WTC11 (cell line): ENCODE measurements around the gene VSNL1.

Source experiments
- ETV6 ChIP-seq: sonication (generic); formaldehyde crosslinking; IDR thresholded peaks from 2 replicates; pipeline ENCODE4 v1.8.1; 2022; ENCODE audit warnings: mild to moderate bottlenecking, missing genetic modification reagents
- JUN ChIP-seq: sonication (generic); formaldehyde crosslinking; IDR thresholded peaks from 2 replicates; pipeline ENCODE4 v1.8.0; 2023; ENCODE audit warnings: mild to moderate bottlenecking, missing genetic modification reagents
- KAT7 ChIP-seq: sonication (generic); formaldehyde crosslinking; IDR thresholded peaks from 2 replicates; pipeline ENCODE4 v1.8.1; 2023; ENCODE audit warnings: missing genetic modification reagents, mild to moderate bottlenecking, borderline replicate concordance
- NFE2L1 ChIP-seq: sonication (generic); formaldehyde crosslinking; IDR thresholded peaks from 2 replicates; pipeline ENCODE4 v1.8.1; 2023; ENCODE audit warnings: missing genetic modification reagents
- NFYB ChIP-seq: sonication (generic); formaldehyde crosslinking; conservative IDR thresholded peaks from 2 replicates; pipeline ENCODE4 v1.8.0; 2022; ENCODE audit warnings: low read depth, missing genetic modification reagents
- NR3C1 ChIP-seq: sonication (generic); formaldehyde crosslinking; conservative IDR thresholded peaks from 2 replicates; pipeline ENCODE4 v1.8.1; 2023; ENCODE audit warnings: low read depth, mild to moderate bottlenecking, missing genetic modification reagents
- ZNF121 ChIP-seq: sonication (generic); formaldehyde crosslinking; IDR thresholded peaks from 2 replicates; pipeline ENCODE4 v1.8.0; 2023; ENCODE audit warnings: missing genetic modification reagents
- ZNF219 ChIP-seq: sonication (generic); formaldehyde crosslinking; IDR thresholded peaks from 2 replicates; pipeline ENCODE4 v1.8.0; 2023; ENCODE audit warnings: missing genetic modification reagents, mild to moderate bottlenecking, borderline replicate concordance
- TF ChIP-seq, protein P1 (sequence below): fragments of 200-600 bp; IDR thresholded peaks from 2 replicates; pipeline ENCODE4 v1.8.0; 2022; ENCODE audit warnings: antibody characterized with exemption
- TF ChIP-seq, protein P2 (sequence below): sonication (generic); formaldehyde crosslinking; IDR thresholded peaks from 2 replicates; pipeline ENCODE4 v1.8.0; 2023; ENCODE audit warnings: missing genetic modification reagents, mild to moderate bottlenecking, borderline replicate concordance
- TF ChIP-seq, protein P3 (sequence below): sonication (generic); formaldehyde crosslinking; IDR thresholded peaks from 2 replicates; pipeline ENCODE4 v1.8.1; 2023; ENCODE audit warnings: mild to moderate bottlenecking, missing genetic modification reagents, moderate library complexity
- TF ChIP-seq, protein P4 (sequence below): sonication (generic); formaldehyde crosslinking; IDR thresholded peaks from 2 replicates; pipeline ENCODE4 v1.8.1; 2023; ENCODE audit warnings: mild to moderate bottlenecking, missing genetic modification reagents
- TF ChIP-seq, protein P5 (sequence below): sonication (generic); formaldehyde crosslinking; IDR thresholded peaks from 2 replicates; pipeline ENCODE4 v1.8.1; 2023; ENCODE audit warnings: mild to moderate bottlenecking, missing genetic modification reagents, borderline replicate concordance
- TF ChIP-seq, protein P6 (sequence below): sonication (generic); formaldehyde crosslinking; IDR thresholded peaks from 2 replicates; pipeline ENCODE4 v1.8.0; 2022; ENCODE audit warnings: mild to moderate bottlenecking, missing genetic modification reagents

DNA sequence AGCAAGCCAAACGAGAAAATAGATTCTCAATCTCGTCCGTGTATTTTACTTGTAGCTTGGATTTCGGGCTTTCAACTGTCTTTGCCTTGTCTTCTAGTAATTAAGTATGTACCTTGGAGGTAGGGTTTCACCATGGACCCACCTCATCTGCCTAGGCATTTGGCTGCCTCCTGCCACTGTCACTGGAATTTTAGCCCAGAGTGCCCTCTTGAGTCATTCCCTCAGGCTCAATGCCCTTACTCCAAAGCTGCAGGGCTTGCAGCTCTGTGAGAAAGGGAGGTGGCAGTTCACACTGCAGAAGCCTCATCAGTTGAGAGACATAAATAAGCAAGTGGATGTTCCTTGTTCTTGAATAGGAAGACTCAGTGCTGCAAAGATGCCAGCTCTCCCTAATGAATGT, 89.6 kb downstream of the VSNL1 start:
- TF ChIP-seq, protein P1, sequence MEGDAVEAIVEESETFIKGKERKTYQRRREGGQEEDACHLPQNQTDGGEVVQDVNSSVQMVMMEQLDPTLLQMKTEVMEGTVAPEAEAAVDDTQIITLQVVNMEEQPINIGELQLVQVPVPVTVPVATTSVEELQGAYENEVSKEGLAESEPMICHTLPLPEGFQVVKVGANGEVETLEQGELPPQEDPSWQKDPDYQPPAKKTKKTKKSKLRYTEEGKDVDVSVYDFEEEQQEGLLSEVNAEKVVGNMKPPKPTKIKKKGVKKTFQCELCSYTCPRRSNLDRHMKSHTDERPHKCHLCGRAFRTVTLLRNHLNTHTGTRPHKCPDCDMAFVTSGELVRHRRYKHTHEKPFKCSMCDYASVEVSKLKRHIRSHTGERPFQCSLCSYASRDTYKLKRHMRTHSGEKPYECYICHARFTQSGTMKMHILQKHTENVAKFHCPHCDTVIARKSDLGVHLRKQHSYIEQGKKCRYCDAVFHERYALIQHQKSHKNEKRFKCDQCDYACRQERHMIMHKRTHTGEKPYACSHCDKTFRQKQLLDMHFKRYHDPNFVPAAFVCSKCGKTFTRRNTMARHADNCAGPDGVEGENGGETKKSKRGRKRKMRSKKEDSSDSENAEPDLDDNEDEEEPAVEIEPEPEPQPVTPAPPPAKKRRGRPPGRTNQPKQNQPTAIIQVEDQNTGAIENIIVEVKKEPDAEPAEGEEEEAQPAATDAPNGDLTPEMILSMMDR = no peak
- TF ChIP-seq, protein P2, sequence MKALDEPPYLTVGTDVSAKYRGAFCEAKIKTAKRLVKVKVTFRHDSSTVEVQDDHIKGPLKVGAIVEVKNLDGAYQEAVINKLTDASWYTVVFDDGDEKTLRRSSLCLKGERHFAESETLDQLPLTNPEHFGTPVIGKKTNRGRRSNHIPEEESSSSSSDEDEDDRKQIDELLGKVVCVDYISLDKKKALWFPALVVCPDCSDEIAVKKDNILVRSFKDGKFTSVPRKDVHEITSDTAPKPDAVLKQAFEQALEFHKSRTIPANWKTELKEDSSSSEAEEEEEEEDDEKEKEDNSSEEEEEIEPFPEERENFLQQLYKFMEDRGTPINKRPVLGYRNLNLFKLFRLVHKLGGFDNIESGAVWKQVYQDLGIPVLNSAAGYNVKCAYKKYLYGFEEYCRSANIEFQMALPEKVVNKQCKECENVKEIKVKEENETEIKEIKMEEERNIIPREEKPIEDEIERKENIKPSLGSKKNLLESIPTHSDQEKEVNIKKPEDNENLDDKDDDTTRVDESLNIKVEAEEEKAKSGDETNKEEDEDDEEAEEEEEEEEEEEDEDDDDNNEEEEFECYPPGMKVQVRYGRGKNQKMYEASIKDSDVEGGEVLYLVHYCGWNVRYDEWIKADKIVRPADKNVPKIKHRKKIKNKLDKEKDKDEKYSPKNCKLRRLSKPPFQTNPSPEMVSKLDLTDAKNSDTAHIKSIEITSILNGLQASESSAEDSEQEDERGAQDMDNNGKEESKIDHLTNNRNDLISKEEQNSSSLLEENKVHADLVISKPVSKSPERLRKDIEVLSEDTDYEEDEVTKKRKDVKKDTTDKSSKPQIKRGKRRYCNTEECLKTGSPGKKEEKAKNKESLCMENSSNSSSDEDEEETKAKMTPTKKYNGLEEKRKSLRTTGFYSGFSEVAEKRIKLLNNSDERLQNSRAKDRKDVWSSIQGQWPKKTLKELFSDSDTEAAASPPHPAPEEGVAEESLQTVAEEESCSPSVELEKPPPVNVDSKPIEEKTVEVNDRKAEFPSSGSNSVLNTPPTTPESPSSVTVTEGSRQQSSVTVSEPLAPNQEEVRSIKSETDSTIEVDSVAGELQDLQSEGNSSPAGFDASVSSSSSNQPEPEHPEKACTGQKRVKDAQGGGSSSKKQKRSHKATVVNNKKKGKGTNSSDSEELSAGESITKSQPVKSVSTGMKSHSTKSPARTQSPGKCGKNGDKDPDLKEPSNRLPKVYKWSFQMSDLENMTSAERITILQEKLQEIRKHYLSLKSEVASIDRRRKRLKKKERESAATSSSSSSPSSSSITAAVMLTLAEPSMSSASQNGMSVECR (CRISPR knock-in tag) = no peak
- TF ChIP-seq ETV6 (CRISPR knock-in tag) (no peak), KAT7 (CRISPR knock-in tag) (no peak), ZNF121 (CRISPR knock-in tag) (no peak), JUN (CRISPR knock-in tag) (no peak), NFE2L1 (CRISPR knock-in tag) (no peak), ZNF219 (CRISPR knock-in tag) (no peak), NFYB (CRISPR knock-in tag) (no peak), NR3C1 (CRISPR knock-in tag) (no peak)
- TF ChIP-seq, protein P3, sequence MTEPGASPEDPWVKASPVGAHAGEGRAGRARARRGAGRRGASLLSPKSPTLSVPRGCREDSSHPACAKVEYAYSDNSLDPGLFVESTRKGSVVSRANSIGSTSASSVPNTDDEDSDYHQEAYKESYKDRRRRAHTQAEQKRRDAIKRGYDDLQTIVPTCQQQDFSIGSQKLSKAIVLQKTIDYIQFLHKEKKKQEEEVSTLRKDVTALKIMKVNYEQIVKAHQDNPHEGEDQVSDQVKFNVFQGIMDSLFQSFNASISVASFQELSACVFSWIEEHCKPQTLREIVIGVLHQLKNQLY = no peak
- TF ChIP-seq, protein P4, sequence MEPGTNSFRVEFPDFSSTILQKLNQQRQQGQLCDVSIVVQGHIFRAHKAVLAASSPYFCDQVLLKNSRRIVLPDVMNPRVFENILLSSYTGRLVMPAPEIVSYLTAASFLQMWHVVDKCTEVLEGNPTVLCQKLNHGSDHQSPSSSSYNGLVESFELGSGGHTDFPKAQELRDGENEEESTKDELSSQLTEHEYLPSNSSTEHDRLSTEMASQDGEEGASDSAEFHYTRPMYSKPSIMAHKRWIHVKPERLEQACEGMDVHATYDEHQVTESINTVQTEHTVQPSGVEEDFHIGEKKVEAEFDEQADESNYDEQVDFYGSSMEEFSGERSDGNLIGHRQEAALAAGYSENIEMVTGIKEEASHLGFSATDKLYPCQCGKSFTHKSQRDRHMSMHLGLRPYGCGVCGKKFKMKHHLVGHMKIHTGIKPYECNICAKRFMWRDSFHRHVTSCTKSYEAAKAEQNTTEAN (CRISPR knock-in tag) = no peak
- TF ChIP-seq, protein P5, sequence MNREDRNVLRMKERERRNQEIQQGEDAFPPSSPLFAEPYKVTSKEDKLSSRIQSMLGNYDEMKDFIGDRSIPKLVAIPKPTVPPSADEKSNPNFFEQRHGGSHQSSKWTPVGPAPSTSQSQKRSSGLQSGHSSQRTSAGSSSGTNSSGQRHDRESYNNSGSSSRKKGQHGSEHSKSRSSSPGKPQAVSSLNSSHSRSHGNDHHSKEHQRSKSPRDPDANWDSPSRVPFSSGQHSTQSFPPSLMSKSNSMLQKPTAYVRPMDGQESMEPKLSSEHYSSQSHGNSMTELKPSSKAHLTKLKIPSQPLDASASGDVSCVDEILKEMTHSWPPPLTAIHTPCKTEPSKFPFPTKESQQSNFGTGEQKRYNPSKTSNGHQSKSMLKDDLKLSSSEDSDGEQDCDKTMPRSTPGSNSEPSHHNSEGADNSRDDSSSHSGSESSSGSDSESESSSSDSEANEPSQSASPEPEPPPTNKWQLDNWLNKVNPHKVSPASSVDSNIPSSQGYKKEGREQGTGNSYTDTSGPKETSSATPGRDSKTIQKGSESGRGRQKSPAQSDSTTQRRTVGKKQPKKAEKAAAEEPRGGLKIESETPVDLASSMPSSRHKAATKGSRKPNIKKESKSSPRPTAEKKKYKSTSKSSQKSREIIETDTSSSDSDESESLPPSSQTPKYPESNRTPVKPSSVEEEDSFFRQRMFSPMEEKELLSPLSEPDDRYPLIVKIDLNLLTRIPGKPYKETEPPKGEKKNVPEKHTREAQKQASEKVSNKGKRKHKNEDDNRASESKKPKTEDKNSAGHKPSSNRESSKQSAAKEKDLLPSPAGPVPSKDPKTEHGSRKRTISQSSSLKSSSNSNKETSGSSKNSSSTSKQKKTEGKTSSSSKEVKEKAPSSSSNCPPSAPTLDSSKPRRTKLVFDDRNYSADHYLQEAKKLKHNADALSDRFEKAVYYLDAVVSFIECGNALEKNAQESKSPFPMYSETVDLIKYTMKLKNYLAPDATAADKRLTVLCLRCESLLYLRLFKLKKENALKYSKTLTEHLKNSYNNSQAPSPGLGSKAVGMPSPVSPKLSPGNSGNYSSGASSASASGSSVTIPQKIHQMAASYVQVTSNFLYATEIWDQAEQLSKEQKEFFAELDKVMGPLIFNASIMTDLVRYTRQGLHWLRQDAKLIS (CRISPR knock-in tag) = no peak
- TF ChIP-seq, protein P6, sequence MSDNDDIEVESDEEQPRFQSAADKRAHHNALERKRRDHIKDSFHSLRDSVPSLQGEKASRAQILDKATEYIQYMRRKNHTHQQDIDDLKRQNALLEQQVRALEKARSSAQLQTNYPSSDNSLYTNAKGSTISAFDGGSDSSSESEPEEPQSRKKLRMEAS (CRISPR knock-in tag) = no peak
